Nephron (organoid): ENCODE data around the gene CLDND2.
A peak's percentile ranks its signal among the peaks of the same experiment; 100 is the strongest.

ENCODE experiments used
- H3K27ac Mint-ChIP-seq, 3 experiments: 2 replicates each; pipeline ENCODE4 v1.8.0; 2020; ENCODE audit warnings: mixed read lengths in 3 of 3, mild to moderate bottlenecking in 2 of 3, moderate library complexity in 1 of 3
- H3K27me3 Mint-ChIP-seq: 2 replicates; pipeline ENCODE4 v1.8.0; 2021; ENCODE audit warnings: low read depth, mild to moderate bottlenecking, moderate library complexity, mixed read lengths
- H3K36me3 Mint-ChIP-seq: 2 replicates; pipeline ENCODE4 v1.8.0; 2020; ENCODE audit warnings: low read depth, mixed read lengths
- H3K4me1 Mint-ChIP-seq: 2 replicates; pipeline ENCODE4 v1.8.0; 2020; ENCODE audit warnings: mixed read lengths
- H3K4me3 Mint-ChIP-seq, 3 experiments: 2 replicates each; pipeline ENCODE4 v1.8.0; 2020; ENCODE audit warnings: mild to moderate bottlenecking in 3 of 3, mixed read lengths in 3 of 3, moderate library complexity in 2 of 3
- H3K9me3 Mint-ChIP-seq: 2 replicates; pipeline ENCODE4 v1.8.0; 2020; ENCODE audit warnings: mixed read lengths
- TF ChIP-seq, protein P1 (sequence below), 3 experiments: fragments of 200-600 bp; sonication (generic); IDR thresholded peaks; one replicate each; pipeline ENCODE4 v1.5.0; 2021; ENCODE audit warnings: antibody characterized with exemption in 3 of 3; ENCODE audit not compliant: unreplicated experiment in 3 of 3

The CLDND2 gene

DNA sequence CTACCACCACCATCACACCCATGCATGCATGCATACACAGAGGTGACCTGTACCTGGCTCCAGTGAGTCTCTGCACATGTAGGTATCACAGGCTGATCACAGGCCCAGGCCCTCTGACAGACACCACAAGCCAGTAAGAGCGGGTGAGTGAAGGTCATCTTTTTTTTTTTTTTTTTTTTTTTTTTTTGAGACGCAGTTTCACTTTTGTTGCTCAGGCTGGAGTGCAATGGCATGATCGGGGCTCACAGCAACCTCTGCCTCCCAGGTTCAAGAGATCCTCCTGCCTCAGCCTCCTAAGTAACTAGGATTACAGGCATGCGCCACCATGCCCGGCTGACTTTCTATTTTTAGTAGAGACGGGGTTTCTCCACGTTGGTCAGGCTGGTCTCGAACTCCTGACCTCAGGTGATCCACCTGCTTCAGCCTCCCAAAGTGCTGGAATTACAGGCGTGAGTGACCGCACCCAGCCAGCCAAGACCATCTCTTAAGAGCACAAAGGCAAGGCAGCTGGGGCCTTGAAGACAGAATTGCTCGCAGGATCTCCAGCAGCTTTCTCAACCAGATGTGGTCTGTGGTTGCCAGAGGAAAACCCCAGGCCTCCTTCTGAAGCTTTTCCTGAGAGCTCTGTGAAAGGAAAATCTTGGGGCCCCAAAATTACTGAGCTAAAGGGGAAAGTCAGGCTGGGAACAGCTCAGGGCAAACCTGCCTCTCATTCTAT lies 6.9 kb upstream of the CLDND2 start:
- no peaks in the 10 kb centered on the region for H3K4me1 Mint-ChIP-seq
- no peak overlapping the region for H3K4me3 Mint-ChIP-seq
- H3K27me3 Mint-ChIP-seq: peaks cover 12% of the 10 kb centered on the region

DNA sequence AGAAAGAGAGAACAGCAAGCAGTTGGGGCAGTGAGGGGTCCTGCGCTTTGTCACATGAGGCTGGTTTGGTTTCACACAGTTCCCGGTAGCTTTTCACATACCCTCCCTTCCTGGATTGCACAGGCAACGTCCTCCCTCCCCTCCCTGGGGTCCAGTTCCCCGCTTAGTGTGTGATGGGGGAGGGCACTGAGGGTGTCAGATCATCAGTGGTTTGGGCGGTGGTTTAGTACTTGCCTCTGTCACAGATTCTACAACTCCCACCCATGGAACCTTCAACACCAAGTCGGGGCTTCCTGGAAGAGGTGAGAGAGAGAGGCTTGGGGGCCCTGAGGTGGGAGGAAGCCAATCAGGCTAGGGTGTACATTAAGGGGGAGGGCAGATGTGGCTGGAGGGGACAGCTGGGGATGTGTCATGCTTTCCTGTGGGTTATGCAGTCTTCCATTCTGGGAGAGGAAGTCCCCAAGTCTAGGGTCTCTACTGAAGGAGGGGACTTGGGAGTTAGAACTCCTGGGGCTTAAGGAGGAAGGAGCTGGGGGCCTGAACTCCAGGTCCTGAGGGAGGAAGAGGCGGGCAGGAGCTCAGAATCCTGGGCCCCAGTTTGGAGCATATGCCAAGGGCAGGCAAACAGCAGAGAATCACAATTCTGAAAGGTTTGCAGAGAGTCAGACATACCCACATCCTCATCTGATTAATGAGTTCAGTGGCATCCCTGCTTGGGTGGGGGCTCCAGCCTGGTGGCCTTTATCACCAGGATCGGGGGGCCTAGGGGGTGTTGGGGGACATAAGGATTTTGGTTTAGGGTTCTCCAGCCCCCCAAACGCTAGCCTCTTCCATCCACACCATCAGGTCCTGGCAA lies 4.1 kb upstream of the CLDND2 start, which contains the start of gene NKG7:
Gene NKG7, minus strand, starts transcription at position 6 of the 856 bp plus-strand sequence. CDS start 119 bp downstream, outside the sequence.
- no peaks in the 10 kb centered on the region for H3K36me3 Mint-ChIP-seq
- H3K4me3 Mint-ChIP-seq: no peak within 1 kb of the TSS
- TF ChIP-seq, protein P1, sequence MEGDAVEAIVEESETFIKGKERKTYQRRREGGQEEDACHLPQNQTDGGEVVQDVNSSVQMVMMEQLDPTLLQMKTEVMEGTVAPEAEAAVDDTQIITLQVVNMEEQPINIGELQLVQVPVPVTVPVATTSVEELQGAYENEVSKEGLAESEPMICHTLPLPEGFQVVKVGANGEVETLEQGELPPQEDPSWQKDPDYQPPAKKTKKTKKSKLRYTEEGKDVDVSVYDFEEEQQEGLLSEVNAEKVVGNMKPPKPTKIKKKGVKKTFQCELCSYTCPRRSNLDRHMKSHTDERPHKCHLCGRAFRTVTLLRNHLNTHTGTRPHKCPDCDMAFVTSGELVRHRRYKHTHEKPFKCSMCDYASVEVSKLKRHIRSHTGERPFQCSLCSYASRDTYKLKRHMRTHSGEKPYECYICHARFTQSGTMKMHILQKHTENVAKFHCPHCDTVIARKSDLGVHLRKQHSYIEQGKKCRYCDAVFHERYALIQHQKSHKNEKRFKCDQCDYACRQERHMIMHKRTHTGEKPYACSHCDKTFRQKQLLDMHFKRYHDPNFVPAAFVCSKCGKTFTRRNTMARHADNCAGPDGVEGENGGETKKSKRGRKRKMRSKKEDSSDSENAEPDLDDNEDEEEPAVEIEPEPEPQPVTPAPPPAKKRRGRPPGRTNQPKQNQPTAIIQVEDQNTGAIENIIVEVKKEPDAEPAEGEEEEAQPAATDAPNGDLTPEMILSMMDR (IDR thresholded peaks at IDR 0.05; ENCODE audit: unreplicated experiment in 3 of 3): no peak
- no peak within 1 kb of the TSS for H3K27ac Mint-ChIP-seq
- peaks cover 9% of the 10 kb centered on the region for H3K27me3 Mint-ChIP-seq
- no peaks in the 10 kb centered on the region for H3K4me1 Mint-ChIP-seq
- no peaks in the 10 kb centered on the region for H3K9me3 Mint-ChIP-seq

More for the DNA sequence above, 6.9 kb upstream of the CLDND2 start:
- no peak overlapping the region for H3K27ac Mint-ChIP-seq
- TF ChIP-seq, protein P1 (IDR thresholded peaks at IDR 0.05; ENCODE audit: unreplicated experiment in 3 of 3): no peak
- no peaks in the 10 kb centered on the region for H3K36me3 Mint-ChIP-seq
- H3K9me3 Mint-ChIP-seq: no peaks in the 10 kb centered on the region

DNA sequence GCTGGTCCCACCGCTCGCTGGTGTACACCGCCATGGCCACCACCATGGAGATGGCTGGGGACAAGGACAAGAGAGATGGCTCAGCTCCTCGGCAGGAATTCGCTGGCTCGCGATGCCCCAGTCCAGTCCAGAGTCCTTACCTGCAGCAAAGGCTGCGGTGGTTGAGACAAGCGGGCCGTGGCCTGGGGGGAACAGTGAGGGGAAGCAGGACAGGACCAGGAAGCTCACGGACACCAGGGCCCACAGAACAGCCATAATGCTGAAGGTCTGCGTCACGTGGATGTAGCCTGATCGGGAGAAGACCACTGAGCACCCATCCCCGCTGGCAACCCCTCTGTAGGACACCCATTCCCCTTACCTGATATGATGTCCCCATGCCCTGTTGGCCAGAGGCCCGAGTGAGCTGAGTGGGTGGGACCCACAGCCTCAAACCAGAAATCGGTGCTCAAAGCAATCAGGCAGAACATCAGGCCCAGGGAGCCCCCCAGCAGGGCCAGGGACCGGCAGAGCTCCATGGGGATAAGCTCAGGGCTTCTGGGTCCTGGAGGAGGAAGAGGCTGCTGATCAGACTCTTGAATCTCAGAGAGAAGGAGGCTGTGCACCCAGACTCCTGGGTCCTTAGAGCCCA lies 3.3 kb upstream of the CLDND2 start:
- no peaks in the 10 kb centered on the region for H3K36me3 Mint-ChIP-seq
- TF ChIP-seq, protein P1 (IDR thresholded peaks at IDR 0.05; ENCODE audit: unreplicated experiment in 3 of 3): no peak
- H3K4me1 Mint-ChIP-seq: no peaks in the 10 kb centered on the region
- peaks cover 9% of the 10 kb centered on the region for H3K27me3 Mint-ChIP-seq
- H3K9me3 Mint-ChIP-seq: no peaks in the 10 kb centered on the region
- H3K27ac Mint-ChIP-seq: no peak overlapping the region
- H3K4me3 Mint-ChIP-seq: no peak overlapping the region

- no peak overlapping the region for H3K27ac Mint-ChIP-seq
- peak overlapping the region in 2 of 3 experiments; percentile 28 to 81 for H3K4me3 Mint-ChIP-seq
- H3K4me1 Mint-ChIP-seq: no peaks in the 10 kb centered on the region
- peaks cover 5% of the 10 kb centered on the region for H3K27me3 Mint-ChIP-seq
- H3K36me3 Mint-ChIP-seq: no peaks in the 10 kb centered on the region
- TF ChIP-seq, protein P1 (IDR thresholded peaks at IDR 0.05; ENCODE audit: unreplicated experiment in 3 of 3): no peak
- H3K9me3 Mint-ChIP-seq: no peaks in the 10 kb centered on the region
Observed at GRCh38 chr19:51371186-51371690, 2.4 kb upstream of the CLDND2 start.

GRCh38 chr19:51370230-51370629 lies 1.4 kb upstream of the CLDND2 start:
- peaks cover 7% of the 10 kb centered on the region for H3K4me1 Mint-ChIP-seq
- TF ChIP-seq, protein P1 (IDR thresholded peaks at IDR 0.05; ENCODE audit: unreplicated experiment in 3 of 3): no peak
- H3K9me3 Mint-ChIP-seq: no peaks in the 10 kb centered on the region
- H3K27ac Mint-ChIP-seq: peak overlapping the region; percentile 7 to 85 (median 50)
- peaks cover 5% of the 10 kb centered on the region for H3K27me3 Mint-ChIP-seq
- H3K36me3 Mint-ChIP-seq: no peaks in the 10 kb centered on the region
- peak overlapping the region; percentile 67 to 81 (median 73) for H3K4me3 Mint-ChIP-seq
